Liver (tissue), 3 donors: ENCODE data around the gene TPBG.

Experiments used
- ATF3 ChIP-seq: IDR thresholded peaks from 2 replicates; pipeline ENCODE4 v1.6.1; 2016; ENCODE audit warnings: antibody characterized with exemption
- EGR1 ChIP-seq, 2 donors: IDR thresholded peaks; 2 replicates each; pipeline ENCODE4 v1.6.1; 2016 to 2018; ENCODE audit warnings: antibody characterized with exemption in 2 of 2, low read depth in 2 of 2
- GABPA ChIP-seq, 2 donors: IDR thresholded peaks in 1 of 2; conservative IDR thresholded peaks in 1 of 2; 2 replicates each; pipeline ENCODE4 v1.6.1; 2016; ENCODE audit warnings: antibody characterized with exemption in 2 of 2, mild to moderate bottlenecking in 1 of 2, moderate library complexity in 1 of 2
- JUND ChIP-seq, 2 donors: IDR thresholded peaks; 2 replicates each; pipeline ENCODE4 v1.6.1; 2016; ENCODE audit warnings: antibody characterized with exemption in 2 of 2
- MAX ChIP-seq: IDR thresholded peaks from 2 replicates; pipeline ENCODE4 v1.6.1; 2016; ENCODE audit warnings: antibody characterized with exemption
- RAD21 ChIP-seq, 2 donors: IDR thresholded peaks; 2 replicates each; pipeline ENCODE4 v1.6.1; 2016; ENCODE audit warnings: antibody characterized with exemption in 2 of 2, mild to moderate bottlenecking in 2 of 2
- RXRA ChIP-seq, 2 donors: IDR thresholded peaks; 2 replicates each; pipeline ENCODE4 v1.6.1; 2017 to 2018; ENCODE audit warnings: antibody characterized with exemption in 2 of 2, mild to moderate bottlenecking in 1 of 2
- SP1 ChIP-seq: IDR thresholded peaks from 2 replicates; pipeline ENCODE4 v1.6.1; 2018; ENCODE audit warnings: antibody characterized with exemption, mild to moderate bottlenecking
- TAF1 ChIP-seq: conservative IDR thresholded peaks from 2 replicates; pipeline ENCODE4 v1.6.1; 2016; ENCODE audit warnings: antibody characterized with exemption, mild to moderate bottlenecking
- YY1 ChIP-seq: IDR thresholded peaks from 2 replicates; pipeline ENCODE4 v1.6.1; 2016; ENCODE audit warnings: antibody characterized with exemption, mild to moderate bottlenecking
- TF ChIP-seq, protein P1 (sequence below): fragments of 150-350 bp; IDR thresholded peaks from 2 replicates; pipeline ENCODE4 v1.5.1; 2017; ENCODE audit warnings: improper control_type of control experiment, low read depth, low read length; ENCODE audit not compliant: missing input control
- TF ChIP-seq, protein P2 (sequence below): IDR thresholded peaks from 2 replicates; pipeline ENCODE4 v1.6.1; 2016; ENCODE audit warnings: antibody characterized with exemption
- TF ChIP-seq, protein P3 (sequence below): IDR thresholded peaks from 2 replicates; pipeline ENCODE4 v1.6.1; 2016; ENCODE audit warnings: antibody characterized with exemption, mild to moderate bottlenecking
- donor health status: healthy.
- donor health status: healthy.

DNA sequence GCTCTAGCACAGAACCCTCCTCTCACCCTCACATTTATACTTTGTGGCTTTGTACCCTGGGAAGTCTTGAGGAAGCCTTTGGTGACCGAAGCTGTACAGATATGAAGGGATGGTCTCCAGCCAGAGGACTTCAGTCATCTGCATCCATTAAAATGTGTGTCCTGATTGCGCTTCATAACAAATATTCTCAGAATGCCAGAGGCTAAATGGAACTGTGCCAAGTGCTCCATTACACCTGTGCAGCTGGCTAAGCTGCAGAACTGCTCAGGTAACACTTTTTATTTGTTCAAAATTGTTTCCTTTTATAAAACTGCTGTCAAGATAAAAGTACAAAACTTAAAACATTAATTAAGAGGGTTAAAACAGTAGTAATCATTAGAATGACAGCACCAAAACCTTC, 22.3 kb downstream of the TPBG start:
- TF ChIP-seq, protein P1, sequence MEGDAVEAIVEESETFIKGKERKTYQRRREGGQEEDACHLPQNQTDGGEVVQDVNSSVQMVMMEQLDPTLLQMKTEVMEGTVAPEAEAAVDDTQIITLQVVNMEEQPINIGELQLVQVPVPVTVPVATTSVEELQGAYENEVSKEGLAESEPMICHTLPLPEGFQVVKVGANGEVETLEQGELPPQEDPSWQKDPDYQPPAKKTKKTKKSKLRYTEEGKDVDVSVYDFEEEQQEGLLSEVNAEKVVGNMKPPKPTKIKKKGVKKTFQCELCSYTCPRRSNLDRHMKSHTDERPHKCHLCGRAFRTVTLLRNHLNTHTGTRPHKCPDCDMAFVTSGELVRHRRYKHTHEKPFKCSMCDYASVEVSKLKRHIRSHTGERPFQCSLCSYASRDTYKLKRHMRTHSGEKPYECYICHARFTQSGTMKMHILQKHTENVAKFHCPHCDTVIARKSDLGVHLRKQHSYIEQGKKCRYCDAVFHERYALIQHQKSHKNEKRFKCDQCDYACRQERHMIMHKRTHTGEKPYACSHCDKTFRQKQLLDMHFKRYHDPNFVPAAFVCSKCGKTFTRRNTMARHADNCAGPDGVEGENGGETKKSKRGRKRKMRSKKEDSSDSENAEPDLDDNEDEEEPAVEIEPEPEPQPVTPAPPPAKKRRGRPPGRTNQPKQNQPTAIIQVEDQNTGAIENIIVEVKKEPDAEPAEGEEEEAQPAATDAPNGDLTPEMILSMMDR, result no peak
- TF ChIP-seq TAF1, result no peak
- TF ChIP-seq, protein P2, sequence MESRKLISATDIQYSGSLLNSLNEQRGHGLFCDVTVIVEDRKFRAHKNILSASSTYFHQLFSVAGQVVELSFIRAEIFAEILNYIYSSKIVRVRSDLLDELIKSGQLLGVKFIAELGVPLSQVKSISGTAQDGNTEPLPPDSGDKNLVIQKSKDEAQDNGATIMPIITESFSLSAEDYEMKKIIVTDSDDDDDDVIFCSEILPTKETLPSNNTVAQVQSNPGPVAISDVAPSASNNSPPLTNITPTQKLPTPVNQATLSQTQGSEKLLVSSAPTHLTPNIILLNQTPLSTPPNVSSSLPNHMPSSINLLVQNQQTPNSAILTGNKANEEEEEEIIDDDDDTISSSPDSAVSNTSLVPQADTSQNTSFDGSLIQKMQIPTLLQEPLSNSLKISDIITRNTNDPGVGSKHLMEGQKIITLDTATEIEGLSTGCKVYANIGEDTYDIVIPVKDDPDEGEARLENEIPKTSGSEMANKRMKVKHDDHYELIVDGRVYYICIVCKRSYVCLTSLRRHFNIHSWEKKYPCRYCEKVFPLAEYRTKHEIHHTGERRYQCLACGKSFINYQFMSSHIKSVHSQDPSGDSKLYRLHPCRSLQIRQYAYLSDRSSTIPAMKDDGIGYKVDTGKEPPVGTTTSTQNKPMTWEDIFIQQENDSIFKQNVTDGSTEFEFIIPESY, result no peak
- TF ChIP-seq, protein P3, sequence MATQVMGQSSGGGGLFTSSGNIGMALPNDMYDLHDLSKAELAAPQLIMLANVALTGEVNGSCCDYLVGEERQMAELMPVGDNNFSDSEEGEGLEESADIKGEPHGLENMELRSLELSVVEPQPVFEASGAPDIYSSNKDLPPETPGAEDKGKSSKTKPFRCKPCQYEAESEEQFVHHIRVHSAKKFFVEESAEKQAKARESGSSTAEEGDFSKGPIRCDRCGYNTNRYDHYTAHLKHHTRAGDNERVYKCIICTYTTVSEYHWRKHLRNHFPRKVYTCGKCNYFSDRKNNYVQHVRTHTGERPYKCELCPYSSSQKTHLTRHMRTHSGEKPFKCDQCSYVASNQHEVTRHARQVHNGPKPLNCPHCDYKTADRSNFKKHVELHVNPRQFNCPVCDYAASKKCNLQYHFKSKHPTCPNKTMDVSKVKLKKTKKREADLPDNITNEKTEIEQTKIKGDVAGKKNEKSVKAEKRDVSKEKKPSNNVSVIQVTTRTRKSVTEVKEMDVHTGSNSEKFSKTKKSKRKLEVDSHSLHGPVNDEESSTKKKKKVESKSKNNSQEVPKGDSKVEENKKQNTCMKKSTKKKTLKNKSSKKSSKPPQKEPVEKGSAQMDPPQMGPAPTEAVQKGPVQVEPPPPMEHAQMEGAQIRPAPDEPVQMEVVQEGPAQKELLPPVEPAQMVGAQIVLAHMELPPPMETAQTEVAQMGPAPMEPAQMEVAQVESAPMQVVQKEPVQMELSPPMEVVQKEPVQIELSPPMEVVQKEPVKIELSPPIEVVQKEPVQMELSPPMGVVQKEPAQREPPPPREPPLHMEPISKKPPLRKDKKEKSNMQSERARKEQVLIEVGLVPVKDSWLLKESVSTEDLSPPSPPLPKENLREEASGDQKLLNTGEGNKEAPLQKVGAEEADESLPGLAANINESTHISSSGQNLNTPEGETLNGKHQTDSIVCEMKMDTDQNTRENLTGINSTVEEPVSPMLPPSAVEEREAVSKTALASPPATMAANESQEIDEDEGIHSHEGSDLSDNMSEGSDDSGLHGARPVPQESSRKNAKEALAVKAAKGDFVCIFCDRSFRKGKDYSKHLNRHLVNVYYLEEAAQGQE, result no peak
- no peak for TF ChIP-seq RXRA (IDR thresholded peaks at IDR 0.05)
- TF ChIP-seq MAX, result no peak
- TF ChIP-seq SP1, result no peak
- TF ChIP-seq RAD21 (IDR thresholded peaks at IDR 0.05), result no peak
- TF ChIP-seq ATF3, result no peak
- no peak for TF ChIP-seq EGR1 (IDR thresholded peaks at IDR 0.05; ENCODE audit: low read depth in 2 of 2)
- no peak for TF ChIP-seq JUND (IDR thresholded peaks at IDR 0.05)
- TF ChIP-seq GABPA (IDR thresholded peaks at IDR 0.05 in 1 of 2, conservative IDR thresholded peaks at IDR 0.05 in 1 of 2), result no peak
- TF ChIP-seq YY1, result no peak
